Panc1 (cell line): ENCODE results near the gene BRF1.

Experiments used
- SIN3A ChIP-seq: IDR thresholded peaks from 2 replicates; pipeline ENCODE4 v1.6.1; 2012; ENCODE audit warnings: low read depth, mild to moderate bottlenecking, low read length, moderate library complexity, borderline replicate concordance; ENCODE audit not compliant: insufficient read depth
- TF ChIP-seq, protein P1 (sequence below): fragments of 450-650 bp; IDR thresholded peaks from 2 replicates; pipeline ENCODE4 v1.5.1; 2017; ENCODE audit warnings: mild to moderate bottlenecking

DNA sequence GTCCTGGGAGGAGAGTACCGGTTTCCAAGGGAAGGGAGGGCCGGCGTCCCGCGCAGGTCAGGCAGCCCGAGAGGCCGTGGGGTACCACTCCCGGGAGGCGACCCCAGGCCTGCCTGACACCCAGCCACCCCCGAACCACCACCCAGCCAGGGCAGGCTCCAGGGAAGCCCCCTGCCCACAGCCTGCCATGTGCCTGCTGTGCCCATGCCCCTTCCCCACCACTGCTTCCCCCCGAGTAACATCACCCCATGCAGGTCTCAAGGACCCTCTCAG is 122.0 kb downstream of the BRF1 start:
- TF ChIP-seq, protein P1, sequence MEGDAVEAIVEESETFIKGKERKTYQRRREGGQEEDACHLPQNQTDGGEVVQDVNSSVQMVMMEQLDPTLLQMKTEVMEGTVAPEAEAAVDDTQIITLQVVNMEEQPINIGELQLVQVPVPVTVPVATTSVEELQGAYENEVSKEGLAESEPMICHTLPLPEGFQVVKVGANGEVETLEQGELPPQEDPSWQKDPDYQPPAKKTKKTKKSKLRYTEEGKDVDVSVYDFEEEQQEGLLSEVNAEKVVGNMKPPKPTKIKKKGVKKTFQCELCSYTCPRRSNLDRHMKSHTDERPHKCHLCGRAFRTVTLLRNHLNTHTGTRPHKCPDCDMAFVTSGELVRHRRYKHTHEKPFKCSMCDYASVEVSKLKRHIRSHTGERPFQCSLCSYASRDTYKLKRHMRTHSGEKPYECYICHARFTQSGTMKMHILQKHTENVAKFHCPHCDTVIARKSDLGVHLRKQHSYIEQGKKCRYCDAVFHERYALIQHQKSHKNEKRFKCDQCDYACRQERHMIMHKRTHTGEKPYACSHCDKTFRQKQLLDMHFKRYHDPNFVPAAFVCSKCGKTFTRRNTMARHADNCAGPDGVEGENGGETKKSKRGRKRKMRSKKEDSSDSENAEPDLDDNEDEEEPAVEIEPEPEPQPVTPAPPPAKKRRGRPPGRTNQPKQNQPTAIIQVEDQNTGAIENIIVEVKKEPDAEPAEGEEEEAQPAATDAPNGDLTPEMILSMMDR: no peak
- no peak for TF ChIP-seq SIN3A
